Renal cortical epithelial cell (primary cell): ENCODE results near the gene LTO1. TPM values are rescaled to one million over a fixed set of nuclear protein-coding genes. Genes with fewer than 3 reads are reported as not detected.

Source experiments
- DNase-seq: peaks from one replicate; pipeline ENCODE4 v3.0.0-alpha.2; 2011; ENCODE audit warnings: low read depth
- total RNA-seq: library from RNA; depleted of rRNA; stranded (reverse); fragments of >200 nt; gene quantifications from 2 replicates; pipeline ENCODE4 v1.2.3, GENCODE V29; 2014

The LTO1 gene
- total RNA-seq, 1 donor from 2014 or later, result 17.1 TPM

DNA sequence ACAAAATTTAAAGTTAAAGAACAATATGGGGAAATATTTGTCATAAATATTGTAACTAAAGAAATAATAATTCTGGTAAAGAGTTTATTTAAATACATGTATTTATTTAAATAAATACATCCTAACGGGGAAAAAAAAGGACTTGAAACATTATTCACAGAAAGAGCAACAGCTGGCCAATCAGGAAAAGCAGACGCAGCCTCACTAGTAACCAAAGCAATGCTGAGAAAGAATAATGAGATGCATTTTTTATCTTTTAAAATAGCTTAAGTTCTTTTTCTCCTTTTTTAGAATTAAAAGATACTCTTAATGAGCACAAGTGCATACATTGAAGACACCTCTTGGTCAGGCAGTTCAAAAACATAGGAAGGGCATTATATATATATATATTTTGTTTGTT, 2.6 kb upstream of the LTO1 start:
- DNase-seq, result no peak

DNA sequence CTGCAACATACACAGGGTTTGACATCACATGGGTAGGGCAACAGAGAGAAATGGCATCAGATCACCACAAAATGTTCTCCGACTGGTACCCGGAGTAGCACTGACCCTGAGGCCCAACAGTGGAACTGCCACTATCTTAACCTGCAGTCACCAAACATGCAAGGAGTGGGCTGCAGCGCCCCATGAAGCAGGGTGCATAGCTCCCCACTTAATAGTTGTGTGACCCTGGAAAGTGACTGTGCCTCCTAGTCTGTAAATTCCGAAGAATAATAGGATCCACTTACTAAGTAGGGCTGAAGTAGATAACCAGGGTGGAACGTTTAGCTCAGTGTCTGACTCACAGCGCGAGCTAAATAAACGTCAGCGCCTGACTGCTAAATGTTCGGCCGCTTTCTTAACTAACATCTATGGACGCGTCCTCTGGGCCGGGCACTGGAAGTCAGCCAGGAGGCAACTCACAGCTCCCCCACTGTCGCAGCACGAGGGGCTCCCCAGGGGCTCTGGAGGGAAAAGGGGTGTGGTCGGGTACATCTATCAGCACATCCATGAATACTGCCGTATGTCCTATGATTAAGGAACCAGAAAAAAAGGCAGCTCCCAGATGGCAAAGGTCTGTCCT, 777 bp downstream of the LTO1 start:
- DNase-seq, result peak; percentile 49

DNA sequence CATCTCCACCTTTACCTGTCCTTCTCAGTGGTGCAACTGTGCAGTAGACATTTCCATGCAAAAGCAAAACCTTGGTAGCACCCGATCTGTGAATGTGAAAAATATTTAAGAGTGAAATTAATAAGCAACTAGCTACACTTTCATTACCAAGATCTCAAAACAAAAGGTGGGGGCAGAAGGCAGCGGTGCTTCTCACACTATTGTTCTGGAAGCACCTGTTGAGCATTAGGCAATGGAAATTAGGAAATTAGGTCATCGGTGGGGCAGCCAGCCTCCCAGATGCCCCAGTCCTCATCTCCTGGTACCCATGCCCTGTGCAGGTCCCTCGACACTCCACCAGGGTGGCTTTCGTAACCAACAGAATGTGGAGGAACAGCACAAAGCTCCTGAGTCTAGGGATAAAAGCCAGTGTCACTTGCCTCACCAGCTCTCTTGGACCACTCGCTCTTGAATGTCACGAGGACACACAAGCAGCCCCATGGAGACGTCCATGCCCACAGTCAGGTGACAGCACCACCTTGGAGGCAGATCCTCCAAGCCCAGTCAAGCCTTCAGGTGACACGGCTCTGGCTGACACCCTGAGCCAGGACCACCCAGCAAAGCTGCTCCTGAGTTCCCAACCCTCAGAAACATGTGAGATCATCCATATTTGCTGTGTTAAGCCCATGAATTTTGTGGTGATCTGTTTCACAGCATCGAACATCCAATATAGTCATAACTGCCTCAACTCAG, 3.3 kb downstream of the LTO1 start:
- DNase-seq, result no peak

DNA sequence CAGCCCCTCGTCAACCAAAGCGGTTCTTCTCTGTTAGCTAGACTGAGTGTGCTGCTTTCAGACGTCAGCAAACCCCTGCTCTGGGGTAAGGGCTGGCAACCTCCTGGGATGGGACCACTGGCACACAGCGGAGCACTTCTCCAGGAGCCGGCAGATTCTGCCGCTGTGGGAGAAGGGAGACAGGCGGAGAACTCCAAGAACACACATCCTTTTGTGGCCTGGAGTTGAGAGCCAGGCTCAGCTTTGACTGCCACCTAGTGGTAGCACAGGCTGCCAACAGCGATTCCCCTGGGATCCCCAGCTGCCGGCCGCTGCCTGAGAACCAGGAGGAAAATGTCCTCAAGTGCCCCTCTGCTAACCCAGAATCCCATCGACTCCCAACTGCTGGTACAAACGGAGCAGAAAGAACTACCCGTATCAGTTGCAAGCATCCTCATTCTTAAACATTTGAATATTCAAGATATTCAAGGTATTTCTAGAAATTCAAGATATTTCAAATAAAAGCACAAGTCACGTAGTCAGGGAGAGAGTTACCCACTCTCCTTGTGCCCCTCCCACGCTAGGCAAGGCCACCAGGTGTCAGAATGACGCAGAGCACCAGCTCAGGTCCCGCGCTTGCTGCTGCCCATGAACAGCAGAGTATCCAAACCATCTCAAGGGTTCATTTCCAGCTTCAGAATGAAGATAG, 4.9 kb downstream of the LTO1 start:
- DNase-seq, result peak; percentile 65

DNA sequence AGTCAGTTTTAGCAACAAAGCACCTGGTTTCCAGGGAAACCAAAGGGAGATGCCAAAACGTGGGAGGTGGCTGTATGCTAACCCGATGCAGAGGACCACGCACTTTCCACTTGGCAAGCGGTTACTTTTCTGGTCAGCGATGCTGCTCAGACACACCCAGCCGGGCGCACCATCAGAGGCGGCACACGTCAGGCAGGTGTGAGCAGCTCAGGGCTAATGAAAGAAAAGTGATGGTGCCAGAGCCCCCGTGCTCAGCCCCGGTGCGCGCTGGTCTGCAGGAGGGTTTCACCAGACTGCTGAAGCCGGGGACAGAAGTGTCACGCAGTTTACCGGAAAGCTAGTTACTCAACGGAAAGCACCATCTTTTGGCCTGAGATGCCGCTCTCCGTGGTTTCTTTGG, 5.7 kb downstream of the LTO1 start:
- no peak for DNase-seq

DNA sequence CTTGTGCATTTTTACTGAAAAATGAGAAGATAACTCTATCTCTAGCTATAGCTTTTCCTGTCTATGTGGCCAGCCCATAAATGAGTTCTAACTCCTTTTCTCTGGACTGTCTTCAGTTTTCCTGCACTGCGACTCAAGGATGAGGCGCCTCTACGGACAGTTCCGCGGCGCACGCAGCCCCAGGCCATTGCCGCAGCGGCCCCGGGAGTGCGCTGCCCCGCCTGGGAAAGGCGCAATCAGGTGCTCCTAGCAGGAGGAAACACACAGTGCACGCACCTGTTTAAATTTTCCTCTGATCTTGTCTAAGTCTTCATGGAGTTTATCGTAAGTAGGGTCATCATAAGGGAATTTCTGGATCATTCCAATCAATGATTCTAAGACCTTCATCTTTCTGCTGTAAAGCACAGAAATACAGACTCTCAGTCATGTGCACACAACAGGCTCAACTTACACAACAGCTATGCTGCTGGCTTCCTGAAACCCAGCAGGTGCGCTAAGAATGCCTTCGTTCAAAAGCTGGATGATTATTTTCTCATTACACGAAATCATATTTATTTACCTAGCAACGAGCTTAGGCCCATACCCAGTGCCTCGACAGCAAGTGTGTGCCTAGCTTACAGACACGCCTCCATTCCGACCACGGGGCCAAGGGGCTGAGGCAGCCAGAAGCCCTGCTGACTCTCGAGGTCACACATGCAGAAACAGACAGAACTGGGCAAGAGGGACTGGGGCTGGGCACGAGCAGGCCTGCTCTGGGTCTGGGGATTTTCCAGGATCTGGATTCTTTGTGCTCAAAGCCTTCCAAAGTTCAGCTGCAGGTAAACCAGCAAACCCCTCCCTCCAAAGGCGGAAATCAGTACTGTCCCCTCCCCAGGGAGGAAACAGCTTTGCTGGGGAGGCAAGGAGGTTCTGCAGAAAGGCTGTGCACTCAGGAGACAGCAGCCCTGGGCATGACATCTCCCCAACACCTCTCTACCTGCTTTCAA, 7.2 kb downstream of the LTO1 start:
- no peak for DNase-seq

DNA sequence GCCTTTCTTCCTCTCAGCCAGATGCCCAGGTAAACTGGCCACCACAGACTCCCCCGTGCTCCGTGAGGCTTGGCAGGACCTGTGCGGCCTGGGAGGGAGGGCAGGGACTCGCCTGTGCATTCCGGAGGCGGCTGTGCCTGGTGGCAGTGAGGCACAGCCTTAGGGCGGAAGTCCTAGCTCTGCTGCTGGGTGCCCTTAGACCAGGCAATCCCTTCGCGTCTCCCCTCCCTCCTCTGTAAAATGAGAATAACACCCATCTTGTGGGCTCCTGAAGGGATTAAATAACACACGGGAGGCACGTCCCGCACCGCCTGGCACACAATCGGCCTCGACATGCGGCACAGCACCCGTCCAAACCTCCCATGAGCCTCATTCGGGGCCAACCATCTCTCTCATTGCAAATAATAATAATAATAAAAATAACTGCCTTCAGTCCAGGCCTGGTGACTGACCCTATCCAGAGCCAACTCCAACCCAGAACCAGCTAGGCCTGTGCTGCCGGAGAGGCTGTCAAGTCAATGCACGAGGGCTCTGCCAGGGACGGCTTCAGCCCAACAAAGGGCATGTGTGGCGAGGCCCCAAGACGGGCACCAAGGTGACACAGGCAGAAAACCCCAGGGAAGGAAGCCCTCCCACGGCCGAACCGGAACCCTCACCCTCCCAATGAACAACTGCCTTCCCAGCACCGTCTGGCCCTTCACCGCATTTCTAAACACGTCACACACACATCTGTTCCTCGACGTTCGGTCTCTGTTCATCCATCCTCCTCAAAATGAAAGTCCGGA, 8.2 kb downstream of the LTO1 start:
- no peak for DNase-seq

DNA sequence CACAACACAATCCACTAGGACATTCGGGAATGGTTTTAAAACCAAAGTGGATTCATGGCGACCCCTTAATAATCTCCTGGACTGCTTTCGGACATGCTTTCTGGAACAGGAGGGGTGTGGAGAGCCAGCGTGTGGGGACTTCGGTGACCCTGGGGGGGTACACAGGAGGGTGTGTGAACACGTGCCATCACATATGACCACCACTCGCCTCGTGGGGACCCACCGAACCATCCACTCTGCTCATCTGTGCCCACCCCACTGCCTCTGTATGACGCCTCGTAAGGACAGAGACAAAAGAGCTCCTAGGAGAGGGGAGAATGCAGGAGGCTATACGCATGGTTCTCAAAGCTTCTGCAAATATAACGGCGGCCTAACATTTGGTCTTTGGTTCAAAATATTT, 8.9 kb downstream of the LTO1 start:
- DNase-seq, result no peak

DNA sequence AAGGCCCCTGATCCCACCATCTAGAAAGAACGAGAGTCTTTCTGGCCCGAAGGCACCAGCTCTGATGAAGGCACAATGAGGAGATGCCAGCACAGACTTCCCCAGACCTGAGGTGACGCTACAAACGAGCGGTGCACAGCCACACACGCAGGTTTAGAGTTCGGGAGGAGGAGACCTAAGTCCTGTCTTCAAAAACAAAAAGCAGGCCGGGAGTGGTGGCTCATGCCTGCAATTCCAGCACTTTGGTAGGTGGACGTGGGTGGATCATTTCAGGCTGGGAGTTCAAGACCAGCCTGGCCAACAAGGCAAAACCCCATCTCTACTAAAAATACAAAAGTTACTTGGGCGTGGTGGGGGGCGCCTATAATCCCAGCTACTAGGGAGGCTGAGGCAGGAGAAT, 9.5 kb downstream of the LTO1 start:
- no peak for DNase-seq

DNA sequence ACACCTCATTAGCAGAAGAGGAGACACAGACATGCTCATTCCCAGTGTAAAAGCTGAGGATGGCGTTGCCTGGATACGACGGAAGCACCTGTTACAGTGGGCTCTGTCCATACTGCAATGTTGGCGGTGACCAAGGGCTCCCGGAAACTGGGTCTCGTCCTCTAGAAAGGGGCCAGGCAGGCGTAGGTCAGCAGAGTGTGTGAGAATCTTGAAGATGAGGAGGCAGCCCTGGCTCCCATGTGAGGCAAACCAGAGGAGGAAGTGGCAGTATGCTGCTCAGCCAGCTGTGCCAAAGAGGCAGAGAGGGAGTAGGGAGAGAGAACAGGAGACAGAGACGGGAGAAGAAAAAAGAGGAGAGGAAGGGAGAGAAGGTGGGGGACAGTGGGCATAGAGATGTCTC, 10.3 kb downstream of the LTO1 start:
- DNase-seq, result no peak

DNA sequence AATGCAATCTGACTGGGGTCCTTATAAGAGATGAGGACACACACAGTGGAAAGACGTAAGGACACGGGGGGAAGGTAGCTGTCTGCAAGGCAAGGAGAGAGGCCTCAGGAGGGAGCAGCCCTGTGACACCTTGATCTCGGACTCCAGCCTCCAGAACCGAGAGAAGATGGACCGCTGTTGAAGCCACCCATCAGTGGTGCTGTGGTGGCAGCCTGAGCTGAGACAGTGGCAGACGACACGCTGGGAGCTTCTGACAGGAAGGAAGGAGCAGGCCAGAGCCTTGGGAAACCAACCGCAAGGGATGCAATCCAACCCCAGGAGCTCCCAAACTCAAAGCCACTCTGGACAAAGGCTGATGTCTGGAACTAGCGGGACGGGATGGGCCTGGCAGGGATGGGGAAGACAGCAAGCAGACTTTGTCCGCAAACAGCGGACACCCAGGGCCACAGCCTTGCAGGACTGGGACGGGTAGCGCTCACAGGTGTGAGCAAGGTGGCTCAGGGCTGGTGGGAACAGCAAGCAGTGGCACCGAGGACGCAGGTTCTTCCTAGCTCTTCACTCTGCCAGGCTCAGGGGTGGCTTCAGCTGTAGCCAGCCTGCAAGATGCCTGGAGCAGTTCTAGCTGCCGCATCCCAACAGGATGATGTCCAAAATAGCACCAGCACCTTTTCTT, 10.9 kb downstream of the LTO1 start:
- no peak for DNase-seq

DNA sequence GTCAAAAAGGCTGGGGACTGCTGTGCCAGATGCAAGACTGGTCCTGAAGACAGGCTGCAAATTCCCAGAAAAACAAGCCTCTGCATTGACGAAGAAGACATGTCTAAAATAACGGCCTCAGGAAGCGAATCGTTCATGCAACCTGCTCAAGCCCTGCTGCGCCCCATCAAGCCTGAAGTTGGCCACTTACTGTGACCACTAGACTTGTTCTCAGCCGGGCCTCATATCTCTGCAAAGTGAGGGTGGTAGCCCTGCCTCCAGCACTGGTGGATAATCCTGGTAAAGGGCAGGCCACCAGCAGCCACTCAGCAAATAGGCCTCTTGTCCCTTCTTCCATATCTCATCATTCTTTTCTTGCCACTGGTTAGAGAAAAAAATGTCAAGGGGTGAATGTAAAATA, 11.8 kb downstream of the LTO1 start:
- no peak for DNase-seq

DNA sequence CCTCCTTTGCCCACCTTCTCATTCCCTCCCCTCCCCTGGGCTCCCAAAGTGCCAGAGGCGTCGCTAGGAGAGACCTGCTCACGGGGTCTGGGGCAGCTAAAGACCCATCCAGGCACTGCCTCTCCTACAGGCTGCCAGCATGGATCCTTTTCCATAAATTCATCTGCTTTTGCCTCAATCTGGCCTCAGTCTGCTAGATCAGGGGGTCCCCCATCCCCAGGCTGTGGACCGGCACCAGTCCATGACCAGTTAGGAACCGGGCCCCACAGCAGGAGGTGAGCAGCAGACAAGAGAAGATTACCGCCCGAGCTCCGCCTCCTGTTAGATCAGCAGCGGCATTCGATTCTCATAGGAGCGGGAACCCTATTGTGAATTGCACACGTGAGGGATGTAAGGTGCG, 12.3 kb downstream of the LTO1 start:
- no peak for DNase-seq

DNA sequence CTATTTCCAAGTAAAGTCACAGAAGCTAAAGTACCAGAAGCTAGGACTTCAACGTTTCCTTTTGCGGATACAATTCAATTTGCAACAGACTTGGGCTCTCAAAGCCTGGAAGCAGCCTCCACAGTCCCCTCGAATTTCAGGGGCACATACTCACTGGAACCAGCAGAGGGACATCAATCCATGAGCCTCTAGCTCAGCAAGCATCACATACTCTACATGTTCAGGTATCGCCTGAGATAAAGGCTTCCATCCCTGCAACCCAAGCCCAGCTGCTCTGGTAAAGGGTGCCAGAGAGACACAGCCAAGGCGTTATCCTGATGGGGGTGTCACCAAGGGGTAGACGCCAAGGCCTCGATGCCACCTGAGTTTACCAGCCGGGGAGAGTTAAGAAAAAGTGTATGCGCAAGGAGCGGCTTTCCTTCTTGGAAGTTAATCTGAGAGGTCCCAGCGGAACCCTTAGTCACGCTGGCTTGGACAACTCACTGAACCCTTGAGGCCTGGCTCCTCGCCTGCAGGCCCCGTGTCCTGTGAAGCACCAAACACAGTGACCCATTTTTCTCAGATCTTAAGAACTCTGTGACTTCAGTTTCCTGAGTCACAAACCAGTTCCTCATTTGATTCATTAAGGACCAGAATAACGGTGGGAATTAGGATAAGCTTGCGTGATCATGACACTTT, 13.0 kb downstream of the LTO1 start:
- no peak for DNase-seq

DNA sequence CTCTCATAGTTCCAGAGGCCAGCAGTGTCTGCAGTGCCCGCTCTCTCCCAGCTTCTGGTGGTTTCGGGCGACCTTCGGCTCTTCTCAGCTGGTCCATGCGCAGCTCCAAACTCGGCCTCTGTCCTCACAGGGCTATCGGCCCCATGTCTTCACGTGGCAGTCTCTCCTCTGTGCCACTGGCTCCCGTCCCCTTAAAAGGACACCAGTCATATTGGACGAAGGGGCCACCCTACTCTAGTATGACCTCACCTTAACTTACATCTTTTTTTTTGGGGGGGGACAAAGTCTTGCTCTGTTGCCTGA, 13.8 kb downstream of the LTO1 start:
- DNase-seq, result no peak

DNA sequence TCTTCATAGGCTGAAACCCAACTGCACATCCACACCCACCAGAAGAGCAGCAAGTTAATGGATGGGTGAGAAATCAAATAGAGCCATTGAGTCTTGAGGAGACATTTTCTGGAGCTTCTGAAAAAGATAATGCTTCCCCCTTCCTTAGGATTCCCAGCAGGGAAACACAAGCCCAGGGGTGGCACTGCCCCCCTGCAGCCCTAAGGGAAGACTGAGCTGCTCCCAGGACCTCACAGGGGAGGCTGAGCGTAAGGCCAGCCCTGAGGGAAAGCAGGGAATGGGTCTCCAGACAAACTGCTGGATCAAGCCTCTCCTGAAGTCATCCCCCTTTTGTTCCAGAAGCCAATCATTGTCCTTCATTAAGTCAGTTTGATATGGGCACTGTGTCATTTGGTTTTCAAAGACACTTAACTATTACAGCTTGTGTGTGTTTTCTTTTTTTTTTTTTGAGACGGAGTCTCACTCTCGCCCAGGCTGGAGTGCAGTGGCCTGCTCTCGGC, 15.1 kb downstream of the LTO1 start:
- no peak for DNase-seq

DNA sequence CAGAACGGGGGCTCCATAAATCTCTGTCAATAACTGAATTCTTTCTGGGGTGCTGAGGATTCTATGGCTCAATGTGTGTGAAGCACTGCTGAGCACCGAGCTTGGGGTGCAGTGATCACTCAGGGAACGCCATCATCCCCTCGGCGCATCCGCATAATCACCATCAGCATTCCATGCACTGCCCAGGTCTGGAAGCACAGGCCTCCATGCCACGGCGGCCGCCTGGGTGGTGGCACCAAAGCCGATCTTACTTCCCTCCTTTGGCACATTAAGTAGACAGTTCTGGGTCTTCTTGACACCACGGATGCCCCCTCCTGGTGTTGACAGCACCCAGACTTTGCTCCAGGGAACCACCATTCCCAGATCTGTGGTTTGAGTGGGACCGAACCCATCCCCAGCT, 15.6 kb downstream of the LTO1 start:
- no peak for DNase-seq

DNA sequence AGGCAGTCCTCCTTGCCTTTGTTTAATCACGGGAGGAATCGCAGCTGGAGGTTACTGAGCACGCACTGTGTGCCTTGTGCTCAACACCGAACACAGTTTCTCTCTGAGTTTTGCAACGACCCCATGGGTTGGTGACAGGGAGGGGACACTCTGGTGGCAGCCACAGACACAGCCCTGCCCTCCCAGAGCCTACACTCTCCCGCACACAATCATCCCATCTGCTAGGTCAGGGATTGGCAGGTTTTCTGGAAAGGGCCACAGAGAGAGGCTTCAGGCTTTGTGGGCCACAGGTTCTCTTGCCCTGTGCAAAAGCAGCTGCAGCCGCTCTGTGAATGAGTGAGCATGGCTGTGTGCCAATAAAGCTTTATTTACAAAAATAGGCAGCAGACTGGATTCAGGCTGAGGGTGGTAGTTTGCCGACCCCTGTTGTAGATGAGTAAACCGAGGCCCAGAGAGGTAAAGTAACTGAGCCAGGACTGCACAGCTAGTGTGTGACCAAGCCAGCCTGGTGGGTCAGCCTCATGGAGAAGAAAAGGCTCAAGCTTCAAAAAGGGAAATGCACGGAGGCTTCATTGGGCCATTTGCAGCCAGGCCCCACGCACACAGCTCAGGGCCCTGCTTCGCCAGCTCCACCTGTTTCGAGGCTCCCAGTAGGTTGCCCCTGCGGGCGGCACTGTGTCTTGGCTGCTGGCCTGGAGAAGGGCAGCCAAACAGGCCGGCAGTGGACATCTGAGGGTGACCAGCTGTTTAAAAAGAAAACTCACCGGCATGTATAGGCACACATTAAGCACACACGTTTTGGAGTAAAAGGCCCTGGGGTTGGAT, 16.3 kb downstream of the LTO1 start:
- DNase-seq, result no peak

DNA sequence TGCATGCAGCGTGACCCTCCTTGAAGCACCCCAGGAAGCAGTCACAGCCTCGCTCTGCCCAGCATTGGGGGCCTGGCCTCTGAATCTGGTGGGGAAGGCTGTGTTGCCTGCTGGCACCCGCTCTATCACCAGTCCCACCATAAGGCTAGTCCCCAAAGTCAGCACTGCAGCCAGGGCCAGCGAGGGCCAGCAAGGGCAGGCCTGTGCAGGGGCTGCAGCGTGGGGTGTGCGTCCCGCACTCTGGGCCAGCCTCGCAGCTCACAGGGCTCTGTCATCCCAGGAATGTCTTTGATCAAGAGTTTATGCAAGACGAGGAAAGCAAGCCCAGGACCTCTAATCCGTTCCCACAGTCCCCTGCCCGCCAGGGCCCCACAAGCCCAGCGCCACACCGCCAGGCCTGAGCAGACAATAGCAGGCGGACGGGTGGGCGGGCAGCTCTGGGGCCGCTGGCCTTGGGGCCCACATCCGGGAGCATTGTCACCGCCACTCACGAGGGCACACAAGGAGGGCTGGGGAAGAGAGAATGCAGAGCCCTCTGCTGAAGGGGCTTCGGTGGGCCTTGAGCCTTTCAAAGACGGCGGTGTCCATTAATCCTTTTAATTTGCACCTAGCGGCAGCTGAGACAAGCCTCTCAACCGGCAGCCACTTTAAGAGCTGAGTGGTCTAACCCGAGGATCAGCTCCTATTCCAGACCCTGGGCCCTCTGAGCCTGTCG, 17.1 kb downstream of the LTO1 start:
- no peak for DNase-seq
